SU-DHL-6 (cell line): ENCODE data around the gene NDUFA7.
"Not testable (repeated sequence)": the region's sequence is repeated elsewhere in the genome, so short reads cannot be mapped to it uniquely, and the experiment has no call there.

Experiments used
- H2AFZ ChIP-seq: fragments of 200-600 bp; sonication (generic); 2 replicates; pipeline ENCODE4 v1.6.1; 2014; ENCODE audit warnings: low read depth, mild to moderate bottlenecking, moderate library complexity, mixed read lengths, antibody characterized with exemption, low read length; ENCODE audit not compliant: severe bottlenecking
- H3F3A ChIP-seq: fragments of 200-600 bp; shearing (Covaris generic); 2 replicates; pipeline ENCODE4 v1.6.0; 2016; ENCODE audit warnings: antibody characterized with exemption, mild to moderate bottlenecking; ENCODE audit not compliant: insufficient read depth
- H3K27ac ChIP-seq: fragments of 200-600 bp; sonication (generic); 2 replicates; pipeline ENCODE4 v1.5.1; 2016; ENCODE audit warnings: low read depth, mild to moderate bottlenecking, low read length, moderate library complexity, mixed read lengths
- H3K27me3 ChIP-seq: fragments of 200-600 bp; sonication (generic), shearing (Covaris generic); 2 replicates; pipeline ENCODE4 v1.6.0; 2014; ENCODE audit warnings: mild to moderate bottlenecking, low read length
- H3K36me3 ChIP-seq: fragments of 200-600 bp; sonication (generic); 2 replicates; pipeline ENCODE4 v1.6.1; 2014; ENCODE audit warnings: mild to moderate bottlenecking, low read length, mixed read lengths
- H3K4me2 ChIP-seq: fragments of 300-600, 200-600 bp; shearing (Covaris generic), sonication (generic); 2 replicates; pipeline ENCODE4 v1.6.0; 2014; ENCODE audit warnings: low read length, low read depth, mild to moderate bottlenecking; ENCODE audit not compliant: poor library complexity, severe bottlenecking
- H3K4me3 ChIP-seq: fragments of 200-600 bp; sonication (generic); 2 replicates; pipeline ENCODE4 v1.5.1; 2014; ENCODE audit warnings: antibody characterized with exemption, low read length, mild to moderate bottlenecking, mixed read lengths; ENCODE audit not compliant: insufficient read depth, poor library complexity, severe bottlenecking
- H3K79me2 ChIP-seq: fragments of 200-600 bp; sonication (generic); 2 replicates; pipeline ENCODE4 v1.6.1; 2014; ENCODE audit warnings: mild to moderate bottlenecking, low read length, moderate library complexity; ENCODE audit not compliant: insufficient read depth
- H3K9ac ChIP-seq: fragments of 200-600 bp; sonication (generic); 2 replicates; pipeline ENCODE4 v1.7.0; 2014; ENCODE audit warnings: mild to moderate bottlenecking, low read length
- H3K9me2 ChIP-seq: fragments of 200-600 bp; sonication (generic); replicated peaks from 2 replicates; pipeline ENCODE4 v1.6.1; 2014; ENCODE audit warnings: low read length; ENCODE audit not compliant: insufficient read depth
- H3K9me3 ChIP-seq: fragments of 200-600 bp; sonication (generic); 2 replicates; pipeline ENCODE4 v1.6.1; 2014; ENCODE audit warnings: low read length, mixed read lengths; ENCODE audit not compliant: insufficient read depth
- H4K20me1 ChIP-seq: fragments of 200-600 bp; sonication (generic); 2 replicates; pipeline ENCODE4 v1.6.1; 2014; ENCODE audit warnings: low read depth, mild to moderate bottlenecking, antibody characterized with exemption, low read length, moderate library complexity, mixed read lengths
- EZH2phosphoT487 ChIP-seq: fragments of 200-600 bp; sonication (generic), shearing (Covaris generic); conservative IDR thresholded peaks from 2 replicates; pipeline ENCODE4 v1.6.1; 2018; ENCODE audit warnings: mild to moderate bottlenecking, antibody characterized with exemption, low read length, moderate library complexity, mixed read lengths
- TF ChIP-seq, protein P1 (sequence below): fragments of 200-600 bp; sonication (generic); IDR thresholded peaks from one replicate; pipeline ENCODE4 v1.5.1; 2017; ENCODE audit warnings: antibody characterized with exemption, mild to moderate bottlenecking, low read length, moderate library complexity; ENCODE audit not compliant: insufficient read depth, poor library complexity, severe bottlenecking

The NDUFA7 gene

DNA sequence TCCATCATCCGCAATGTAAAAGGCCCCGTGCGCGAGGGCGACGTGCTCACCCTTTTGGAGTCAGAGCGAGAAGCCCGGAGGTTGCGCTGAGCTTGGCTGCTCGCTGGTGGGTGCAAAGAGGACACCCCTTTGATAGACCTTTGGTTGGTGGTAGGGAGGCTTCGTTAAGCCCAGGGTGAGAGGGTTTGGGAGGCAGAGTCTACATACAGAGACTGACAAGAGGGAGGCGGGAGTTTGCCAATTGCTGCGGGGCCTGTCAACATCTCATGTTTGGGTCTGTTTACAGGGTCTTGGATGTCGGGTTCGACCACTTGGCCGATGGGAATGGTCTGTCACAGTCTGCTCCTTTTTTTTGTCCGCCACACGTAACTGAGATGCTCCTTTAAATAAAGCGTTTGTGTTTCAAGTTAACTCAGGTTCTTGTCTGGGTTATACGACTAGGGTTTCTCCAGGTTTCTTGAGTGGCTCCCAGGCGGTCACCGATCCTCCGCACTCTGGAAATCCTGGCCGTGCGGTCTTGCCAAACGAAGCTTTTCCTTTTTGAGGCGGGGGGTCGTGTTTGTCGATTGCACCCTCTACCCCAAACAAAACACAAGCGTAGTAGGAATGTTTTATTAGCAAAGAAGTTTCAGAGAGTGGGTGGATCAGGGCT is 937 bp upstream of the NDUFA7 start:
- Histone ChIP-seq H2AFZ (no peak overlapping the region), H4K20me1 (peaks cover 9% of the 10 kb centered on the region; the same call in 1 of the 2 replicates)

DNA sequence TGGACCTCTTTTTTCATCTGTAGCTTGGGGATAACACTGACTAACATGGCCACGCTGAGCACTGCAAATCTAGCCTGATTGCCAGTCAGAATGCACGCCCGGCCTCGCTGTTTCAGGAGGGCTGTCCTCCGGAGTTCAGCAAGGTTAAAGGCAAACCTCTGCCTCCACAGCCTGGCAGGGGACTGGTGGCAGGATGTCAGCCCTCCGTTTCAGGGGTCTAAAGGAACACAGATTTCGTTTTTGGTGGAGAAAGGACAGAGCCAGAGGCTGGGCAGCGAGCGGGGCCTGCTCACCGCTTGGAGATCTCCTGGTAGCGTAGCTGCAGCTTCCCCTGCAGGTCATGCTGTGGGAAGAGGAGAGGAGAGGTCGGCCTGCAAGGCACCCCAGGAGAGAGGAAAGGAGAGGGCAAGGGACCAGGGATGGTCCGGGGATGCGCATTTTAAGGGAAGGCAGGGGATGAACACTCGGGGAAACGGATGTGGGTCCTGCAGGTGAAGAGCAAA is 560 bp downstream of the NDUFA7 start:
- H3K36me3 ChIP-seq = peaks cover 14% of the 10 kb centered on the region; the same call in 1 of the 2 replicates
- TF ChIP-seq, protein P1, sequence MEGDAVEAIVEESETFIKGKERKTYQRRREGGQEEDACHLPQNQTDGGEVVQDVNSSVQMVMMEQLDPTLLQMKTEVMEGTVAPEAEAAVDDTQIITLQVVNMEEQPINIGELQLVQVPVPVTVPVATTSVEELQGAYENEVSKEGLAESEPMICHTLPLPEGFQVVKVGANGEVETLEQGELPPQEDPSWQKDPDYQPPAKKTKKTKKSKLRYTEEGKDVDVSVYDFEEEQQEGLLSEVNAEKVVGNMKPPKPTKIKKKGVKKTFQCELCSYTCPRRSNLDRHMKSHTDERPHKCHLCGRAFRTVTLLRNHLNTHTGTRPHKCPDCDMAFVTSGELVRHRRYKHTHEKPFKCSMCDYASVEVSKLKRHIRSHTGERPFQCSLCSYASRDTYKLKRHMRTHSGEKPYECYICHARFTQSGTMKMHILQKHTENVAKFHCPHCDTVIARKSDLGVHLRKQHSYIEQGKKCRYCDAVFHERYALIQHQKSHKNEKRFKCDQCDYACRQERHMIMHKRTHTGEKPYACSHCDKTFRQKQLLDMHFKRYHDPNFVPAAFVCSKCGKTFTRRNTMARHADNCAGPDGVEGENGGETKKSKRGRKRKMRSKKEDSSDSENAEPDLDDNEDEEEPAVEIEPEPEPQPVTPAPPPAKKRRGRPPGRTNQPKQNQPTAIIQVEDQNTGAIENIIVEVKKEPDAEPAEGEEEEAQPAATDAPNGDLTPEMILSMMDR = no peak
- TF ChIP-seq EZH2phosphoT487 = no peak
- H3K9ac ChIP-seq = peak overlapping the region; percentile 92
- no peaks in the 10 kb centered on the region for H3K27me3 ChIP-seq
- peak overlapping the region; percentile 95 for H3K4me3 ChIP-seq
- H3K79me2 ChIP-seq = peaks cover 34% of the 10 kb centered on the region
- H3K9me3 ChIP-seq = no peaks in the 10 kb centered on the region
- H2AFZ ChIP-seq = peak overlapping the region; percentile 33
- H3K27ac ChIP-seq = peak overlapping the region; percentile 52
- peaks cover 21% of the 10 kb centered on the region for H3F3A ChIP-seq
- no peaks in the 10 kb centered on the region for H3K9me2 ChIP-seq
- H4K20me1 ChIP-seq = peaks cover 9% of the 10 kb centered on the region; the same call in 1 of the 2 replicates
- peak overlapping the region; percentile 89 for H3K4me2 ChIP-seq

More for the DNA sequence above, 937 bp upstream of the NDUFA7 start:
- peak overlapping the region; percentile 59 for H3K4me2 ChIP-seq
- peaks cover 21% of the 10 kb centered on the region for H3F3A ChIP-seq
- TF ChIP-seq, protein P1 = no peak
- no peak for TF ChIP-seq EZH2phosphoT487
- peaks cover 34% of the 10 kb centered on the region for H3K79me2 ChIP-seq
- H3K9me2 ChIP-seq = no peaks in the 10 kb centered on the region
- no peaks in the 10 kb centered on the region for H3K9me3 ChIP-seq
- H3K4me3 ChIP-seq = peak overlapping the region; percentile 95
- H3K27me3 ChIP-seq = no peaks in the 10 kb centered on the region
- peak overlapping the region; percentile 92 for H3K9ac ChIP-seq
- H3K36me3 ChIP-seq = peaks cover 14% of the 10 kb centered on the region; the same call in 1 of the 2 replicates
- peak overlapping the region; percentile 41 for H3K27ac ChIP-seq

DNA sequence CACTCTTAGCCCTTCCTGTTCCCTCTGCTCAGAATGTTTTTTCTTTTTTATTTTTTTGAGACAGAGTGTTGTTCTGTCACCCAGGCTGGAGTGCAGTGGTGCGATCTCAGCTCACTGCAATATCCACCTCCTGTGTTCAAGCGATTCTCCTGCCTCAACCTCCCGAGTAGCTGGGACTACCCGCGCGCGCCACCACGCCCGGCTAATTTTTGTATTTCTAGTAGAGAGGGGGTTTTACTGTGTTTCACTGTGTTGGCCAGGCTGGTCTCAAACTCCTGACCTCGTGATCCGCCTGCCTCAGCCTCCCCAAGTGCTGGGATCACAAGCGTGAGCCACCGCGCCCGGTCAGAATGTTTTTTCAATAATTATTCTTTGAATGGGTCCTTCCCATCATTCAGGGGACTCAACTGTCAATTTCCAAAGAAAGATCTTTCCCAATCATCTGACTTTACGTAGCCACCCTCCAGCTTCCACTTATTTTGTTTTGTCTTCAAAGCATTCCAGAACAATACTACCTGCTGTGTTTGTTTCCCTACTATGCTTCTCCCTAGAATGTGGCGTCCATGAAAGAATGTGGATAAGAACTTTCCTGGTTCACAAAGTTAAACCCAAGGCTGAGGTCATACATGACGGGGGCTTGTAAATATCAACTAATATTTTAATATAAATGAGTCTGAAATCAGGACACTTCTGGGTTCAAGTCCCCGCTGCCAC is 1.2 kb downstream of the NDUFA7 start:
- peak overlapping the region; percentile 95 for H3K4me3 ChIP-seq
- peak overlapping the region; percentile 52 for H3K27ac ChIP-seq
- H3K4me2 ChIP-seq = peak overlapping the region; percentile 89
- peaks cover 14% of the 10 kb centered on the region; the same call in 1 of the 2 replicates for H3K36me3 ChIP-seq
- H3K27me3 ChIP-seq = no peaks in the 10 kb centered on the region
- H3K9me3 ChIP-seq = no peaks in the 10 kb centered on the region
- TF ChIP-seq, protein P1 = no peak
- no peak for TF ChIP-seq EZH2phosphoT487
- H4K20me1 ChIP-seq = peaks cover 9% of the 10 kb centered on the region; the same call in 1 of the 2 replicates
- H3K9ac ChIP-seq = peak overlapping the region; percentile 92
- peaks cover 34% of the 10 kb centered on the region for H3K79me2 ChIP-seq
- H2AFZ ChIP-seq = no peak overlapping the region
- peaks cover 20% of the 10 kb centered on the region for H3F3A ChIP-seq
- no peaks in the 10 kb centered on the region for H3K9me2 ChIP-seq

DNA sequence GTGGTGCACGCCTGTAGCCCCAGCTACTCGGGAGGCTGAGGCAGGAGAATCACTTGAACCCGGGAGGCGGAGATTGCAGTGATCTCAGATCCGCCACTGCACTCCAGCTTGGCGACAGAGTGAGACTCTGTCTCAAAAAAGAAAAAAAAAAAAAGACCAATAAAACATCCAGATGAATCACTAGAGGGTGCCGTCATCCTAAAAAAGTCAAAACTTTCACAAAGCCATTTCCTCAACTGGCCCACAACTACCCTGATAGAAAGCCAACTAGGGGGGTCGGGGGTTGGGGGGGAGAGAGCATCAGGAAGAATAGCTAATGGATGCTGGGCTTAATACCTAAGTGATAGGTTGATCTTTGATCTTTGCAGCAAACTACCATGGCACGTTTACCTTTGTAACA is 2.3 kb downstream of the NDUFA7 start:
- H3K27me3 ChIP-seq, H2AFZ ChIP-seq, H3K4me3 ChIP-seq, H3K9me2 ChIP-seq, H3K9me3 ChIP-seq, H3K9ac ChIP-seq, H4K20me1 ChIP-seq, H3K27ac ChIP-seq, H3K4me2 ChIP-seq: not testable (repeated sequence)
- peaks cover 15% of the 10 kb centered on the region for H3F3A ChIP-seq
- H3K36me3 ChIP-seq = peaks cover 14% of the 10 kb centered on the region; the same call in 1 of the 2 replicates
- peaks cover 34% of the 10 kb centered on the region for H3K79me2 ChIP-seq
